ENCODE results near the gene CCDC8.
A peak's percentile ranks its signal among the peaks of the same experiment; 100 is the strongest.
"Not testable (repeated sequence)": the region's sequence is repeated elsewhere in the genome, so short reads cannot be mapped to it uniquely, and the experiment has no call there.

Gene CCDC8

DNA sequence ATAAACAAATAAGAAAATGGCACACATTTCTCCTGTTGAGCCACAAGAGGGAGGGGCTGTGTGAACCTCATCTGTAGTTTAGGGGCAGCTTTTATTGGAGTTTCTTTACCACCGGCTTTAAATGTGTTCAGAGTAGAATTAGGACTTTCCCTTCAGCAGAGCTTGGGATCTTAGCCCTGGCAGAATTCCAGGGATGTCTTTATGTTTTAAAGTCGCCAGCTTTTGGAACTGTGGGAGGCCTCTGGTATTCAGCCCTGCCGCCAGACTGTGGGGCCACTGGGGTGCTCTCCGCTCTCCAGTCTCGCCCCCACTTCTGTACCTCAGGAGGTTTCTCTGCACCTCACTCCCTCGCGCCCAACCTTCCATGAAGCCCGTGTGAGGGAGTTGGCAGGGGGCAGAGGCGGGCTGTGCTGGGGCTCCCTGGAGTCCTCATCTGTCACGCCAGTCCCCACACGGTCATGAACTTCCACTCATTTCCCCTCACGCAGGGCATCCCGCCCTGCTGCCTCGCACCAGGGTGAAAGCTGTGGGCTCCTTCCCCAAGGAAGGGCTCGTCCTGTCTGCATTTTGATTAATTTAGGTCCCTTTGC, 31.5 kb downstream of the CCDC8 start:
- DNase-seq: peak; percentile 30

DNA sequence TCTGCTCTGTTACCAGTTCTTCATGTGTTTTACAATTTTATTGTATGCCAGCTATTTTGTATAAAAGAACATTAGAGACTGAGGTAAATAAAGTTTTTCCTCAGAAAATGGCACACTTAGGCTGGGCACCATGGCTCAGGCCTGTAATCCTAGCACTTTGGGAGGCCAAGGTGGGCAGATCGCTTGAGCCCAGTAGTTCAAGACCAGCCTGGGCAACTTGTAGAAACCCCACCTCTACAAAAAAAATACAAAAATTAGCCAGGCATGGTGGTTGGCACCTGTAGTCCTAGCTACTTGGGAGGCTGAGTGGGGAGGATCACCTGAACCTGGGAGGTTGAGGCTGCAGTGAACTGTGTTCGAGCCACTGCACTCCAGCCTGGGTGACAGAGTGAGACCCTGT, 32.0 kb downstream of the CCDC8 start:
- no peak for DNase-seq

GRCh38 chr19:46380690-46381089, 32.7 kb downstream of the CCDC8 start:
- no peak for DNase-seq

DNA sequence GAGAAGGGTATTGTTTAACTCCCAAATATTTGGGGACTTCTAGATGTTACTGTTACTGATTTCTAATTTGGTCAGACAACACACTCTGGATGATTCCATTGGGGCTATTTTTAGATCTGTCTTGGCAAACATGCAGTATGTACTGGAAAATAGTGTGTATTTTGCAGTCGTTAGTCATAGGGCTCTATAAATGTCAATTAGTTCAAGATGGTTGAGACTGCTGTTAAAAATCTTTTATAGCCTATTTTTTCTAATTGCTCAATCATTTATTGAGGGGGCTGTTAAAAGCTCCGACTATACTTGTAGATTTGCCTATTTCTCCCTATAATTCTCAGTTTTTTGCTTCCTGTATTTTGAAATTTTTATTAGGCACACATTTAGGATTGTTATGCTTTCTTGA, 35.1 kb downstream of the CCDC8 start:
- peak; percentile 88 for DNase-seq

DNA sequence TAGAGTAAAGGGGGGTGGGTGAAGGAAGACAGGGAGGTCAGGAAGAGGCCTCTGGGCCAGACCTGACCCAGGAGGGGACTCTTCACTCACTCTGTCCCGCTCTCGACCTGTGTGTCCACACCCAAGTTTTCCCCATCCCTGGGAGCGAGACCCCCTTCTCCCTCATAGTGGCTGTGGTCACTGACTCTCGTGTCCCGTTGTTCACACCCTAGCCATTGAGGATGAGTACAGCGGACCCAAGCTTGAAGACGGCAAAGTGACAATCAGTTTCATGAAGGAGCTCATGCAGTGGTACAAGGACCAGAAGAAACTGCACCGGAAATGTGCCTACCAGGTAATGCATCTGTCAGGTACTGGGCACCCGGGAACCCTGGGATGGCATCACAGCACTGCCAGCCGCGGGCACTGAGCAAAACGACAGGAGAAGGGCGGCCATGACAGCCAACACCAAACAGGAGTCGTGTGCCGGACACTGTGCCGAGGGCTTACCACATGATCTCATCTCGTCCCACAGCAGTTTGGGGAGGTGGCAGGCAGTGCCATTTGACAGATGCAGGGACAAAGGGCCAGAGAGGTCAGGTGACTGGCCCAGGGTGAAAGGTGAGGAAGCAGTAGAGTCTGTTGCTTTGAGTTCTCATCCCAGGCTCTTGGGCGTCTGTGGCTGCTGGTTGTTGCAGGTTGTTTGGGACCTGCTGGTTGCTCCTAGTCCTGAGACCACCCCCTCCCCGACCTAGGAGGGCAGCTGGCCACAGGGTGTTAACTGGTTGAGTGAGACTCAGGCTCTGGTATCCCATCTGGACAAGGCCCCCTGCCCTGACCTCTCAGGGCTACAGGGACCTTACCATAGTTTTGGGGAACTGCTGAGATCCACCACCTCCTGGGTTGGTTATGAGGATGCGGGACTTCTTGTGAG, 36.9 kb downstream of the CCDC8 start:
- DNase-seq: no peak

- not testable (repeated sequence) for DNase-seq
These were observed 37.8 kb downstream of the CCDC8 start for GRCh38 chr19:46375476-46376067.

- no peak for DNase-seq
These were observed 38.6 kb downstream of the CCDC8 start for GRCh38 chr19:46374536-46375475.

GRCh38 chr19:46373491-46374359, 39.6 kb downstream of the CCDC8 start:
- DNase-seq: peak; percentile 78

DNA sequence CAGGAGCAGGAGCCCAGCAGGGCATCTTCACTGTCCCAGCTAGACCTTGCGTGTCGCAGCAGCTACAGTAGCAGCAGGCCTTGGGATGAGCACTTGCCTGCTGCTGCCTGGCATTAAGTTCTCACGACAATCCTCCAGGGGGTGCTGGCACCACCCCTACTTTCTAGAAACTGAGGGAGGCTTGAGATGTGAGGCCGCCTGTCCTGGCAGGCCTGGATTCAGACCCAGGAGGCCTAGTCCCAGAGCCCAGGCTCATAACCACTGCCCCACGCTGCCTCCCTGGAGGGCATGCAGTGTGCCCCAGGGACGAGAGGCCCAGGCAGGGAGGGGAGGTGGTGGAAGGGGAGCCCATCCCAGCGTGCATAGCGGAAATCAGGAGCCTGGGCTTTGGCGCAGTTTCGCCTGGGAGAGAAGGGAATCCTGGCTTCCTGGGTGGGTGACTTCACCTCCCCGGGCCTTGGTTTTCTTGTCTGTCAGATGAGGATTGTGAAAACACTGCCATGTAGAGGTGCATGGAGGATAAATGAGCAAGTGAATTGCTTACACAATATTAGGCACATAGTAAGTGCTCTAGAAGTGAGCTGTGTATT, 40.4 kb downstream of the CCDC8 start:
- peak; percentile 56 for DNase-seq

DNA sequence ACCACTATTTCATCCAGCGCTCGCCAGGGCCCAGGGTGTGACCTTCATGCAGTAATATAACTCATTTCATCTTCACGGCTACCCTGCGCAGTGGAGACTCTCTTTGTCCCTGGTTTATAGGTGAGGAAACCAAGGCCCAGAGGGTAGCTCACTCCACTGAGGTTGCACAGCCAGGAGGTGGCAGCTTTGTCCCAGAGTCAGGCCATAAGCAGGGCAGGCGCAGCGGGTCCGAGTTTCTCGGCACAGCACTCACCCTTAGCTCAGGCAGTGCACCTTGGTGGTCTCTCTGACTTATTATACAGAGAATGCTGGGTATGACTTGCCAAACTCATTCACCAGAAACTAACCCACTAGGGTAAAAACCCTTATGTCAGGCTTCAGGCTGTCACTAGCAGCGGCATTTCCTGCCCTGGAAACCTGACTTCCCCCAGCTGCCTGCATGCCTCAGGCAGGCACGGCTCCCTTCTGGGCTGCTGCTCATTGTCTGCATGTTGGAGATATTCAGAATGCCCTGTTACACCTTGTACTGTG, 41.9 kb downstream of the CCDC8 start:
- DNase-seq: peak; percentile 31

DNA sequence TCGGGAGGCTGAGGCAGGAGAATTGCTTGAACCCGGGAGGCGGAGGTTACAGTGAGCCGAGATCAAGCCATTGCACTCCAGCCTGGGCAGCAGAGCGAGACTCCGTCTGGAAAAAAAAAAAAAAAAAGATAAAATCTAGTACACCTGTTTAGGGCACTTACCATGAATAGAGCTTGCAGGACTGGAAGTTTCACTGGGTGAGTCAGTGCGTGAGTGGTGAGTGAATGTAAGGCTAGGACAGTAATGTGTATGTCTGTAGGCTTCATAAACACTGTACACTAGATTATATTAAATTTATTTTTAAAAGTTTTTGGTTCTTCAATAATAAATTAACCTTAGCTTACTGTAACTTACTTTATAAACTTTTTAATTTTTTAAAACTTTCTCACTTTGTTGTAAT, 43.5 kb downstream of the CCDC8 start:
- no peak for DNase-seq

GRCh38 chr19:46368116-46368515, 45.2 kb downstream of the CCDC8 start:
- DNase-seq: no peak

DNA sequence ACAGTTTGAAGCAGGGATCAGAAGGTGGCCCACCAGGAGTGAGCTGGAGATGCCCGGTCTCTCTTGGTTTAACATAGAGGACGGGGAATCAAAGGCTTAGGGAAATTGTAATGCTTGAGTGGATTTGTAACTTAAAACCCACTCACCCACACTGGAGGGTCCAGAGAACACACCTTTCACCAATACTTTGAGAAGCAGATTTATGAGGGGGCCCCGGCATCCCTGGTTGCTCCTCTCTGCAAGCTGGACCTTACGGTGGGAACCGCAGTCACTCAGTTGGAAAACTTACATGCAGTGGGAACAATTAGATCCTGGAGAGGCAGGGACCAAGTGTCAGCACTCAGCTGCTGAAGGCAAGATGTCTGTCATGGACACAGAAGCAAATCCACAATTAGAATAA, 45.9 kb downstream of the CCDC8 start:
- no peak for DNase-seq

DNA sequence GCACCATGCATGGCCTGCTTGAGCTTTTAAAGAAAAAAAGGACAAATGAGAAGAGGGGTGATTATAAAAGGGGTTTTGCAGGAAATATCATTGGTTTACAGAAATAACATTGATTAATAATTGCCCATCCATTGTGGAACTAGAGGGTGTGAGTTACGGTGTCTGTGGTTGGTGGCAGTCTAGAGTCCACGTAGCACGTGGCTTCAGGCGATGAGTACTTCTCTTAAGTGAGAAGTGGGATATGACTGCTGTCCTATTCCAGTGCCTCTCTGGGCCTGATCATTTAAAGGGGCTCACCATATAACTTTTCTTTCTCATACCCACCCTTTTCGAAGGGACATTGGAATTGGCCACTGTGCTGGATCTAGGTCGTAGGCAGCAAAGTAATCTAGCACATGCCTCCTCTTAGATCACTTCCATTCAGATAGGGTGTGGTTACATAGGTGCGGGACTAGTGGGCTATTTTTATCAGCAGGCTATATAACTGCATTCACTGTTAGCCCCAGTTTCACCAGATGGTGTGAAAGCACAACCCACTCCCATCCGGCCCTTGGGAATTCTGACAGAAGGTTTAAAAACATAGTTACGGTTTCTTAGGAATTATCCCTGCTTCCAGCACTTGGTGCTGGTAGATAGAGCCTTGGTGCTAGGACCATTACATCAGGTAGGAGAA, 46.6 kb downstream of the CCDC8 start:
- DNase-seq: no peak

GRCh38 chr19:46365561-46365960, 47.8 kb downstream of the CCDC8 start:
- peak; percentile 48 for DNase-seq

DNA sequence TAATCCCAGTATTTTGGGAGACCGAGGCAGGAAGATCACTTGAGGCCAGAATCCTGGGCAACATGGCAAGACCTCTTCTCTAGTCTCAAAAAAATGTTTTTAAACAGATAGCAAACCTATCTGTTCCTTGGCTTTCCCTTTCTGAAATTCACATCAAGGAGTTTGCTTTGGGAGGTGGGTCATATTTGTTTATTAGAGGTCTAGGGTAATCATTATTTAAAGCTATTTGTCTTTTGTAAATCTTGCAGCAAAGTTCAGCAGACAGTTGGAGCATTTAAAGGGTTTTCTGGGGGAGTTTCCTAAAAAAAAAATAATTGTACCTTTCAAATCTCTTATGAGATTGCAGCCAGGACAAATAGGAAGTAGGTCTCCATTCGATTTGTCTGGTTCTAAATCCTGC, 49.0 kb downstream of the CCDC8 start:
- DNase-seq: no peak

GRCh38 chr19:46361915-46362314, 51.4 kb downstream of the CCDC8 start:
- DNase-seq: no peak

All from fibroblast of skin of scalp (primary cell).